ENCODE results near the gene TARBP2. TPM values are rescaled to one million over a fixed set of nuclear protein-coding genes. Genes with fewer than 3 reads are reported as not detected.
A peak's percentile ranks its signal among the peaks of the same experiment; 100 is the strongest.

TARBP2 gene
- total RNA-seq, 1 donor from 2014 or later: 32.4 TPM

- Mint-ChIP-seq H3K36me3 (peaks cover 48% of the 10 kb centered on the region), H3K27ac (no peak overlapping the region), H3K4me1 (peaks cover 32% of the 10 kb centered on the region), H3K4me3 (no peak overlapping the region), H3K27me3 (ENCODE audit: insufficient read depth, low read depth) (peaks cover 5% of the 10 kb centered on the region), H3K9me3 (no peaks in the 10 kb centered on the region)
- Histone ChIP-seq H3K79me2 (ENCODE audit: low read depth) (peaks cover 100% of the 10 kb centered on the region), H3K4me2 (no peak overlapping the region), H3K4me1 (peaks cover 33% of the 10 kb centered on the region), H3K27me3 (no peaks in the 10 kb centered on the region), H3F3A (ENCODE audit: low read depth) (peaks cover 93% of the 10 kb centered on the region), H3K36me3 (peaks cover 47% of the 10 kb centered on the region), H4K20me1 (ENCODE audit: low read depth) (peaks cover 100% of the 10 kb centered on the region), H3K27ac (no peak overlapping the region), H3K9ac (no peak overlapping the region), H3K9me3 (ENCODE audit: low read depth) (no peaks in the 10 kb centered on the region), H2AFZ (replicated peaks) (no peak overlapping the region), H3K4me3 (no peak overlapping the region)
- DNase-seq (ENCODE audit: low spot score): no peak
- TF ChIP-seq EZH2phosphoT487 (IDR thresholded peaks at IDR 0.05): no peak
- TF ChIP-seq CTCF (IDR thresholded peaks at IDR 0.05): no peak
- no peak for TF ChIP-seq EZH2 (IDR thresholded peaks at IDR 0.05)
These were observed 32.8 kb upstream of the TARBP2 start for GRCh38 chr12:53468282-53468681.

GRCh38 chr12:53472056-53472582 is 29.0 kb upstream of the TARBP2 start:
- Histone ChIP-seq H3K4me3 (no peak overlapping the region), H3K27ac (peak overlapping the region; percentile 80), H4K20me1 (ENCODE audit: low read depth) (peaks cover 100% of the 10 kb centered on the region), H2AFZ (replicated peaks) (no peak overlapping the region), H3F3A (ENCODE audit: low read depth) (peaks cover 96% of the 10 kb centered on the region), H3K79me2 (ENCODE audit: low read depth) (peaks cover 100% of the 10 kb centered on the region), H3K36me3 (peaks cover 48% of the 10 kb centered on the region), H3K9me3 (ENCODE audit: low read depth) (no peaks in the 10 kb centered on the region), H3K4me1 (peaks cover 53% of the 10 kb centered on the region), H3K4me2 (peak overlapping the region; percentile 52), H3K27me3 (no peaks in the 10 kb centered on the region), H3K9ac (no peak overlapping the region)
- TF ChIP-seq EZH2phosphoT487 (IDR thresholded peaks at IDR 0.05): no peak
- no peak for TF ChIP-seq CTCF (IDR thresholded peaks at IDR 0.05)
- TF ChIP-seq EZH2 (IDR thresholded peaks at IDR 0.05): no peak
- peaks cover 43% of the 10 kb centered on the region for H3K4me1 Mint-ChIP-seq
- H3K9me3 Mint-ChIP-seq: no peaks in the 10 kb centered on the region
- no peak overlapping the region for H3K27ac Mint-ChIP-seq
- peaks cover 2% of the 10 kb centered on the region for H3K27me3 Mint-ChIP-seq (ENCODE audit: insufficient read depth, low read depth)
- no peak overlapping the region for H3K4me3 Mint-ChIP-seq
- DNase-seq (ENCODE audit: low spot score): no peak
- peaks cover 59% of the 10 kb centered on the region for H3K36me3 Mint-ChIP-seq

GRCh38 chr12:53474077-53474476 is 27.0 kb upstream of the TARBP2 start:
- H3K27ac ChIP-seq: peak overlapping the region; percentile 80
- H3K79me2 ChIP-seq (ENCODE audit: low read depth): peaks cover 100% of the 10 kb centered on the region
- H3F3A ChIP-seq (ENCODE audit: low read depth): peaks cover 96% of the 10 kb centered on the region
- H3K9ac ChIP-seq: peak overlapping the region; percentile 14
- Mint-ChIP-seq H3K4me3 (no peak overlapping the region), H3K4me1 (peaks cover 55% of the 10 kb centered on the region), H3K9me3 (no peaks in the 10 kb centered on the region), H3K27ac (no peak overlapping the region), H3K27me3 (ENCODE audit: insufficient read depth, low read depth) (peaks cover 2% of the 10 kb centered on the region), H3K36me3 (peaks cover 54% of the 10 kb centered on the region)
- H3K9me3 ChIP-seq (ENCODE audit: low read depth): no peaks in the 10 kb centered on the region
- peaks cover 100% of the 10 kb centered on the region for H4K20me1 ChIP-seq (ENCODE audit: low read depth)
- no peak for TF ChIP-seq CTCF (IDR thresholded peaks at IDR 0.05)
- TF ChIP-seq EZH2 (IDR thresholded peaks at IDR 0.05): no peak
- TF ChIP-seq EZH2phosphoT487 (IDR thresholded peaks at IDR 0.05): no peak
- H3K36me3 ChIP-seq: peaks cover 41% of the 10 kb centered on the region
- no peak for DNase-seq (ENCODE audit: low spot score)
- peaks cover 69% of the 10 kb centered on the region for H3K4me1 ChIP-seq
- H3K27me3 ChIP-seq: no peaks in the 10 kb centered on the region
- H3K4me3 ChIP-seq: peak overlapping the region; percentile 7
- peak overlapping the region; percentile 52 for H3K4me2 ChIP-seq
- H2AFZ ChIP-seq (replicated peaks): no peak overlapping the region
